ENCODE measurements around the gene HBS1L.
"Not testable (repeated sequence)": the region's sequence is repeated elsewhere in the genome, so short reads cannot be mapped to it uniquely, and the experiment has no call there.

The HBS1L gene

GRCh38 chr6:135073756-135074393 is 19.3 kb upstream of the HBS1L start:
- DNase-seq (ENCODE audit: low spot score) = no peak

GRCh38 chr6:135073217-135073616 is 18.6 kb upstream of the HBS1L start:
- no peak for DNase-seq (ENCODE audit: low spot score)

- DNase-seq (ENCODE audit: low spot score) = no peak
These were observed 18.1 kb upstream of the HBS1L start for GRCh38 chr6:135072753-135073152.

- no peak for DNase-seq (ENCODE audit: low spot score)
These were observed 16.9 kb upstream of the HBS1L start for GRCh38 chr6:135071541-135071940.

GRCh38 chr6:135067911-135068310 is 13.3 kb upstream of the HBS1L start:
- DNase-seq (ENCODE audit: low spot score) = no peak

- no peak for DNase-seq (ENCODE audit: low spot score)
These were observed 12.2 kb upstream of the HBS1L start for GRCh38 chr6:135066806-135067205.

GRCh38 chr6:135066397-135066796 is 11.8 kb upstream of the HBS1L start:
- DNase-seq (ENCODE audit: low spot score) = no peak

GRCh38 chr6:135064586-135064985 is 10.0 kb upstream of the HBS1L start:
- DNase-seq (ENCODE audit: low spot score) = no peak

- no peak for DNase-seq (ENCODE audit: low spot score)
These were observed 9.3 kb upstream of the HBS1L start for GRCh38 chr6:135063926-135064325.

- no peak for DNase-seq (ENCODE audit: low spot score)
These were observed 8.1 kb upstream of the HBS1L start for GRCh38 chr6:135062735-135063134.

GRCh38 chr6:135060076-135060475 is 5.5 kb upstream of the HBS1L start:
- DNase-seq (ENCODE audit: low spot score) = no peak

- DNase-seq (ENCODE audit: low spot score) = not testable (repeated sequence)
These were observed 3.7 kb upstream of the HBS1L start for GRCh38 chr6:135058299-135058698.

GRCh38 chr6:135056632-135057031 is 2.0 kb upstream of the HBS1L start:
- DNase-seq (ENCODE audit: low spot score) = no peak

GRCh38 chr6:135054226-135054568 is 425 bp downstream of the HBS1L start:
- DNase-seq (ENCODE audit: low spot score) = no peak

- DNase-seq (ENCODE audit: low spot score) = no peak
These were observed 1.2 kb downstream of the HBS1L start for GRCh38 chr6:135053406-135053805.

GRCh38 chr6:135052939-135053338 is 1.7 kb downstream of the HBS1L start:
- DNase-seq (ENCODE audit: low spot score) = no peak

- no peak for DNase-seq (ENCODE audit: low spot score)
These were observed 5.7 kb downstream of the HBS1L start for GRCh38 chr6:135048915-135049314.

GRCh38 chr6:135047336-135047735 is 7.3 kb downstream of the HBS1L start:
- DNase-seq (ENCODE audit: low spot score) = no peak

- DNase-seq (ENCODE audit: low spot score) = no peak
These were observed 7.7 kb downstream of the HBS1L start for GRCh38 chr6:135046912-135047311.

GRCh38 chr6:135044639-135045038 is 10.0 kb downstream of the HBS1L start:
- no peak for DNase-seq (ENCODE audit: low spot score)

GRCh38 chr6:135043846-135044245 is 10.8 kb downstream of the HBS1L start:
- no peak for DNase-seq (ENCODE audit: low spot score)

GRCh38 chr6:135043364-135043763 is 11.3 kb downstream of the HBS1L start:
- no peak for DNase-seq (ENCODE audit: low spot score)

- no peak for DNase-seq (ENCODE audit: low spot score)
These were observed 16.3 kb downstream of the HBS1L start for GRCh38 chr6:135038335-135038734.

- no peak for DNase-seq (ENCODE audit: low spot score)
These were observed 17.1 kb downstream of the HBS1L start for GRCh38 chr6:135037541-135037940.

Data from left forelimb (tissue), 1 donor.